SK-N-SH (cell line): ENCODE results near the gene FALEC. TPM values are rescaled to one million over a fixed set of nuclear protein-coding genes. Genes with fewer than 3 reads are reported as not detected.

Source experiments
- CTCF ChIA-PET: fragments of 300-600, 350-600 bp; formaldehyde crosslinking; extraction: SDS; loops from one replicate; lab custom pipeline; 2021; lab: Yijun Ruan, JAX
- POLR2A ChIA-PET: fragments of 350-600 bp; sonication (Branson Sonifier 250); formaldehyde crosslinking; extraction: SDS; loops from one replicate; lab custom pipeline; 2020; ENCODE audit warnings: antibody characterized with exemption, inconsistent platforms; lab: Yijun Ruan, JAX
- DNase-seq: peaks from one replicate; pipeline ENCODE4 v3.0.0; 2012
- H2AFZ ChIP-seq: fragments of 200-600 bp; sonication (generic); 2 replicates; pipeline ENCODE4 v1.8.1; 2016; ENCODE audit warnings: antibody characterized with exemption, mild to moderate bottlenecking, low read depth
- H3F3A ChIP-seq: fragments of 200-600 bp; sonication (generic); replicated peaks from 2 replicates; pipeline ENCODE3; 2016; ENCODE audit warnings: antibody characterized with exemption, mild to moderate bottlenecking; ENCODE audit not compliant: insufficient read depth
- H3K27ac ChIP-seq, 2 experiments: fragments of 200-500 bp in 1 of 2; fragments of 200-600 bp in 1 of 2; sonication (Bioruptor generic) in 1 of 2; sonication (generic), shearing (Covaris generic) in 1 of 2; 2 replicates each; pipeline versions ENCODE4 v1.5.1 to v1.6.1; 2014 to 2016; ENCODE audit warnings: low read depth in 2 of 2, inconsistent platforms in 1 of 2, low read length in 1 of 2, mild to moderate bottlenecking in 1 of 2, mixed read lengths in 1 of 2
- H3K27me3 ChIP-seq: fragments of 200-600 bp; sonication (generic), shearing (Covaris generic); 2 replicates; pipeline ENCODE4 v1.6.1; 2016; ENCODE audit warnings: mixed run types; ENCODE audit not compliant: insufficient read depth
- H3K36me3 ChIP-seq, 2 experiments: fragments of 200-500 bp in 1 of 2; fragments of 200-600 bp in 1 of 2; sonication (Bioruptor generic) in 1 of 2; sonication (generic) in 1 of 2; replicated peaks in 1 of 2; 2 replicates each; pipeline versions ENCODE3 to v1.5.1; 2014 to 2016; ENCODE audit warnings: low read length in 1 of 2, mild to moderate bottlenecking in 1 of 2; ENCODE audit not compliant: insufficient read depth in 2 of 2, control insufficient read depth in 1 of 2
- H3K4me1 ChIP-seq, 2 experiments: fragments of 200-500 bp in 1 of 2; fragments of 200-600 bp in 1 of 2; sonication (Bioruptor generic) in 1 of 2; sonication (generic), shearing (Covaris generic) in 1 of 2; 2 replicates each; pipeline versions ENCODE4 v1.5.1 to v1.6.1; 2014 to 2016; ENCODE audit warnings: low read depth in 1 of 2, low read length in 1 of 2, mixed run types in 1 of 2; ENCODE audit not compliant: insufficient read depth in 2 of 2, control insufficient read depth in 1 of 2
- H3K4me2 ChIP-seq: fragments of 200-600 bp; sonication (generic), shearing (Covaris generic); 2 replicates; pipeline ENCODE4 v1.6.1; 2017; ENCODE audit warnings: mixed run types
- H3K4me3 ChIP-seq, 2 experiments: fragments of 200-500 bp in 1 of 2; fragments of 200-600 bp in 1 of 2; sonication (Bioruptor generic) in 1 of 2; sonication (generic), shearing (Covaris generic) in 1 of 2; 2 replicates each; pipeline versions ENCODE4 v1.5.1 to v1.8.1; 2014 to 2016; ENCODE audit warnings: low read depth in 2 of 2, inconsistent platforms in 1 of 2, low read length in 1 of 2, mild to moderate bottlenecking in 1 of 2, mixed read lengths in 1 of 2, moderate library complexity in 1 of 2
- H3K79me2 ChIP-seq: fragments of 200-600 bp; sonication (generic); 2 replicates; pipeline ENCODE4 v1.8.1; 2017; ENCODE audit warnings: mild to moderate bottlenecking; ENCODE audit not compliant: insufficient read depth
- H3K9ac ChIP-seq: fragments of 200-600 bp; sonication (generic); 2 replicates; pipeline ENCODE4 v1.6.1; 2017; ENCODE audit warnings: mixed run types
- H3K9me2 ChIP-seq: fragments of 200-600 bp; sonication (generic); 2 replicates; pipeline ENCODE4 v1.6.1; 2017; ENCODE audit warnings: mixed run types
- H3K9me3 ChIP-seq: fragments of 200-600 bp; sonication (generic); 2 replicates; pipeline ENCODE4 v1.6.1; 2017; ENCODE audit warnings: mixed run types, mild to moderate bottlenecking, moderate library complexity
- H4K20me1 ChIP-seq: fragments of 200-600 bp; sonication (generic); 2 replicates; pipeline ENCODE4 v1.6.1; 2017; ENCODE audit warnings: mild to moderate bottlenecking, mixed run types; ENCODE audit not compliant: insufficient read depth
- EZH2phosphoT487 ChIP-seq: fragments of 200-600 bp; sonication (generic); IDR thresholded peaks from 2 replicates; pipeline ENCODE4 v1.6.1; 2017; ENCODE audit warnings: low read depth, mixed run types, mild to moderate bottlenecking, antibody characterized with exemption, moderate library complexity, borderline replicate concordance
- FOXJ3 ChIP-seq: sonication (generic); formaldehyde crosslinking; IDR thresholded peaks from 2 replicates; pipeline ENCODE4 v1.5.1; 2020; ENCODE audit warnings: mild to moderate bottlenecking, missing genetic modification reagents
- GATA2 ChIP-seq: sonication (generic); formaldehyde crosslinking; IDR thresholded peaks from 2 replicates; pipeline ENCODE4 v1.5.0; 2020; ENCODE audit warnings: mild to moderate bottlenecking, missing genetic modification reagents
- MXI1 ChIP-seq: IDR thresholded peaks from 2 replicates; pipeline ENCODE4 v1.6.1; 2012; ENCODE audit warnings: mild to moderate bottlenecking, low read depth, low read length, improper control_type of control experiment
- SIN3A ChIP-seq: IDR thresholded peaks from 2 replicates; pipeline ENCODE4 v1.6.1; 2012; ENCODE audit warnings: low read depth, mild to moderate bottlenecking, low read length, moderate library complexity, borderline replicate concordance
- SMC3 ChIP-seq: IDR thresholded peaks from 2 replicates; pipeline ENCODE4 v1.6.1; 2012; ENCODE audit warnings: low read depth, low read length, improper control_type of control experiment
- WGBS: methylation state at CpG from one replicate; pipeline ENCODE4 v1.1.6; 2017; ENCODE audit warnings: low lambda C conversion rate; 5-methylcytosine and 5-hydroxymethylcytosine counted together
- polyA plus RNA-seq, 3 experiments: library from polyadenylated mRNA; depleted of rRNA; stranded (reverse); fragments of >200 nt; gene quantifications; 2 replicates each; pipeline ENCODE4 v1.2.3, GENCODE V29; 2012
- TF ChIP-seq, protein P1 (sequence below): IDR thresholded peaks from 2 replicates; pipeline ENCODE4 v1.4.0; 2012; ENCODE audit warnings: low read depth, borderline replicate concordance
- TF ChIP-seq, protein P2 (sequence below): fragments of 150-350 bp; IDR thresholded peaks from 2 replicates; pipeline ENCODE4 v1.6.1; 2016; ENCODE audit warnings: mild to moderate bottlenecking, low read depth, low read length

FALEC gene
- polyA plus RNA-seq, 1 of the 3 experiments (the other 2 are of a cell fraction) = 0.72 TPM

DNA sequence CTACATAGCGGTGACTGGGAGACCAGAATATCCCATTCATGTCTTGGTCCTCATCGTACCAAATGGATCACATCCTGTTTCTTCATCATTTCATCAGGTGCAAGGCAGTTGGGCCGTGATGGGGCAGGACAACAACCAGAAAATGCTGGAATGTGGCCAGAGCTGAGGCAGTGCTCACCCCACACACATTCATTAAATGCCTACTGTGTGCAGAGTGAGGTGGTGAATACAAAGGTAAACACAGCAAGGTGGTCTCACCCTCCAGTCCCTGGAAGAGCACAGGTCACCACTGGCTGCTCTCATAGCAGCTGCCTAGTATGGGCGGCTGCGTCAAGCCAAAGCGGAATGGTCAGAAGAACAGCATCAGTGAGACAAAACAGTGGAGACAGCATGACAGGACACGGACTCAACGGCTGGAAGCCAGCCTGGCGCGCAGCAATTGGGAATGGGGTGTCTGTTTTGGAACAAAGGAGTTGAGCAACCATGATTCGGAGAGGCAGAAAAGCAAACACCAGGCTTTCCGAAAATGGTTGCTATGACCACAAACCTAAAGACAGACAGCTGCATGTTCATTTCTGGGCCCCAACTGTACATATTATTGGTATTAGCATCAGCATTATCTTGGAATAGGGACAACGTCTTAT, 28.1 kb downstream of the FALEC start:
- WGBS = 92% methylated on average over 13 of the region's 13 CpGs
- Histone ChIP-seq H3K27ac (no peak overlapping the region), H3K9ac (no peak overlapping the region)

DNA sequence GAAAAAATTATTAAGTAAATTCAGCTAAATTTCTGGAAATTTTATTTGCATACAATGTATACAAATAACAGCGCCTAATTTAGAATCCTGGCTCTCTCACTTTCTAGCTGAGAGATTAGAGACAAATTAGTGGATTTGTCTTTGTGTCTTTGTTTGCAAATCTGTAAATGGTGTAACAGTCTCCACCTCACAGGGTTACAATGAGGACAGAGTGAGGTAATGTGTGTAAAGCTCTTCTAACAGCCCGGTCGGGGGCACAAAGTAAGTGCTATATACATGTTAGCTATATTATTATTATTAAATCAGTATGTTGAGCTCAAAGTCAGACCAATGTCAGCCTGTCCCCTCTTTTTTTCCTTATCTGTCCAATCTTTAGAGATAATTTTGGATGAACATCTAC, 28.7 kb downstream of the FALEC start:
- Histone ChIP-seq H3K4me2 (no peak overlapping the region), H3K27ac (no peak overlapping the region), H3K79me2 (no peaks in the 10 kb centered on the region), H3K9ac (no peak overlapping the region), H3K36me3 (no peaks in the 10 kb centered on the region), H4K20me1 (no peaks in the 10 kb centered on the region), H3K27me3 (no peaks in the 10 kb centered on the region), H3F3A (no peaks in the 10 kb centered on the region), H3K9me2 (no peaks in the 10 kb centered on the region), H3K4me1 (peaks cover 0 to 4% of the 10 kb centered on the region in 2 experiments; a peak in 1 of 4 replicates), H3K4me3 (no peak overlapping the region), H2AFZ (no peak overlapping the region), H3K9me3 (no peaks in the 10 kb centered on the region)
- peak; percentile 1 for DNase-seq
- WGBS = 90% methylated on average over 3 of the region's 3 CpGs
- ChIA-PET POLR2A (no interaction called here), CTCF (interaction anchor here (1.5 to 10.0 kb wide), 3 partner anchors 12 to 76 kb away, joined by 3 to 69 read pairs (median 13); no protein-coding TSS in a partner anchor)
- TF ChIP-seq MXI1 (no peak), GATA2 (no peak)

More for the DNA sequence above, 28.1 kb downstream of the FALEC start:
- H3K4me2 ChIP-seq = no peak overlapping the region
- H3K27me3 ChIP-seq = no peaks in the 10 kb centered on the region
- no peaks in the 10 kb centered on the region for H3K79me2 ChIP-seq
- ChIA-PET CTCF (interaction anchor here (1.5 to 10.0 kb wide), 3 partner anchors 11 to 77 kb away, joined by 3 to 69 read pairs (median 13); no protein-coding TSS in a partner anchor), POLR2A (no interaction called here)
- no peaks in the 10 kb centered on the region for H3K9me2 ChIP-seq
- no peak overlapping the region for H3K4me3 ChIP-seq
- no peaks in the 10 kb centered on the region for H3K36me3 ChIP-seq
- peaks cover 0 to 4% of the 10 kb centered on the region in 2 experiments; a peak in 1 of 4 replicates for H3K4me1 ChIP-seq
- H2AFZ ChIP-seq = no peak overlapping the region
- DNase-seq = peak; percentile 10
- no peaks in the 10 kb centered on the region for H4K20me1 ChIP-seq
- H3F3A ChIP-seq = no peaks in the 10 kb centered on the region
- no peaks in the 10 kb centered on the region for H3K9me3 ChIP-seq
- TF ChIP-seq GATA2 = no peak
- TF ChIP-seq, protein P1, sequence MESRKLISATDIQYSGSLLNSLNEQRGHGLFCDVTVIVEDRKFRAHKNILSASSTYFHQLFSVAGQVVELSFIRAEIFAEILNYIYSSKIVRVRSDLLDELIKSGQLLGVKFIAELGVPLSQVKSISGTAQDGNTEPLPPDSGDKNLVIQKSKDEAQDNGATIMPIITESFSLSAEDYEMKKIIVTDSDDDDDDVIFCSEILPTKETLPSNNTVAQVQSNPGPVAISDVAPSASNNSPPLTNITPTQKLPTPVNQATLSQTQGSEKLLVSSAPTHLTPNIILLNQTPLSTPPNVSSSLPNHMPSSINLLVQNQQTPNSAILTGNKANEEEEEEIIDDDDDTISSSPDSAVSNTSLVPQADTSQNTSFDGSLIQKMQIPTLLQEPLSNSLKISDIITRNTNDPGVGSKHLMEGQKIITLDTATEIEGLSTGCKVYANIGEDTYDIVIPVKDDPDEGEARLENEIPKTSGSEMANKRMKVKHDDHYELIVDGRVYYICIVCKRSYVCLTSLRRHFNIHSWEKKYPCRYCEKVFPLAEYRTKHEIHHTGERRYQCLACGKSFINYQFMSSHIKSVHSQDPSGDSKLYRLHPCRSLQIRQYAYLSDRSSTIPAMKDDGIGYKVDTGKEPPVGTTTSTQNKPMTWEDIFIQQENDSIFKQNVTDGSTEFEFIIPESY = no peak
- TF ChIP-seq, protein P2, sequence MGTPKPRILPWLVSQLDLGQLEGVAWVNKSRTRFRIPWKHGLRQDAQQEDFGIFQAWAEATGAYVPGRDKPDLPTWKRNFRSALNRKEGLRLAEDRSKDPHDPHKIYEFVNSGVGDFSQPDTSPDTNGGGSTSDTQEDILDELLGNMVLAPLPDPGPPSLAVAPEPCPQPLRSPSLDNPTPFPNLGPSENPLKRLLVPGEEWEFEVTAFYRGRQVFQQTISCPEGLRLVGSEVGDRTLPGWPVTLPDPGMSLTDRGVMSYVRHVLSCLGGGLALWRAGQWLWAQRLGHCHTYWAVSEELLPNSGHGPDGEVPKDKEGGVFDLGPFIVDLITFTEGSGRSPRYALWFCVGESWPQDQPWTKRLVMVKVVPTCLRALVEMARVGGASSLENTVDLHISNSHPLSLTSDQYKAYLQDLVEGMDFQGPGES = no peak
- no peak for TF ChIP-seq SIN3A
- no peak for TF ChIP-seq SMC3
- no peak for TF ChIP-seq FOXJ3 (CRISPR knock-in tag)
- no peak for TF ChIP-seq EZH2phosphoT487
